HG03196 (cell line): ENCODE data around the gene ZNF200.
A peak's percentile ranks its signal among the peaks of the same experiment; 100 is the strongest.
"Not testable (repeated sequence)": the region's sequence is repeated elsewhere in the genome, so short reads cannot be mapped to it uniquely, and the experiment has no call there.

Experiments
- ATAC-seq: cut with Tn5 transposase; IDR thresholded peaks from one replicate; pipeline ENCODE4 v1.9.1; 2021; ENCODE audit not compliant: unreplicated experiment

The ZNF200 gene, protein sequence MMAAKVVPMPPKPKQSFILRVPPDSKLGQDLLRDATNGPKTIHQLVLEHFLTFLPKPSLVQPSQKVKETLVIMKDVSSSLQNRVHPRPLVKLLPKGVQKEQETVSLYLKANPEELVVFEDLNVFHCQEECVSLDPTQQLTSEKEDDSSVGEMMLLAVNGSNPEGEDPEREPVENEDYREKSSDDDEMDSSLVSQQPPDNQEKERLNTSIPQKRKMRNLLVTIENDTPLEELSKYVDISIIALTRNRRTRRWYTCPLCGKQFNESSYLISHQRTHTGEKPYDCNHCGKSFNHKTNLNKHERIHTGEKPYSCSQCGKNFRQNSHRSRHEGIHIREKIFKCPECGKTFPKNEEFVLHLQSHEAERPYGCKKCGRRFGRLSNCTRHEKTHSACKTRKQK

DNA sequence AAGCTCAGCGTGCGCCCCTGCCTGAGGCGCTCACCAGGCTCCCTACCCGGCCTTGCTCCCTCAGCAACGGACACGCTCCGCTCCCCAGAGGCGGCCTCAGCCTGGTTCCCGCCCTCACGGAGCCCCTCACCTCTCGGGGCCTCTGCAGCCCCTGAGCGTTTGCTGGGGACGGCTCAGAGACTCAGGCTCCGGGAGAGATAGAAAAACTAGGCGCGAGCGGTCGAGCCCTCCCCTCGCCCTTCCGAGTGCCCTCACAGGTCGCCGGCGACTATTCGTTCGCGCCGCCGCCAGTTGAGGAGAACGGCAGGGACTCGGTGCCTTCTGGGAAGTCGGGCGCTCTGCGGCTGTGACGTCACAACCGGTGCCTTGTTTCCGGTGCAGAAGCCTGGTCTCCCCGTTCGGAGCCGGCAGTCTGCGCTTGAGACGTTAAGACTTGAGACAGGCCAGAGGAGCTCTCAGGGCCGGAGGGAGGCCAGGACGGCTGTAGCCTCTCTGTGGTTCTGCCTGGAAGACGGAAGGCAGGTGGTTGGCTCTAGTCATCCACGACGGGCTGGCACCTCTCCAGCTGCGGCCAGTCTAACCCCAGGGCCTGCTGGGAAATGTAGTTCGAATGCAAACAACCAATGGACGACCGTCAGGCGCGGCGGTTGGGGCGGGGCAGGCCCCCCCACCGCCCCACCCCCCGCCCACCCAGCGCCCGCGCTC is at the start of gene ZNF200:
ZNF200 (minus strand) TSS at position 302 of the 705 bp plus-strand sequence. CDS start 1,403 bp downstream, outside the sequence.
- peak; percentile 92 for ATAC-seq

DNA sequence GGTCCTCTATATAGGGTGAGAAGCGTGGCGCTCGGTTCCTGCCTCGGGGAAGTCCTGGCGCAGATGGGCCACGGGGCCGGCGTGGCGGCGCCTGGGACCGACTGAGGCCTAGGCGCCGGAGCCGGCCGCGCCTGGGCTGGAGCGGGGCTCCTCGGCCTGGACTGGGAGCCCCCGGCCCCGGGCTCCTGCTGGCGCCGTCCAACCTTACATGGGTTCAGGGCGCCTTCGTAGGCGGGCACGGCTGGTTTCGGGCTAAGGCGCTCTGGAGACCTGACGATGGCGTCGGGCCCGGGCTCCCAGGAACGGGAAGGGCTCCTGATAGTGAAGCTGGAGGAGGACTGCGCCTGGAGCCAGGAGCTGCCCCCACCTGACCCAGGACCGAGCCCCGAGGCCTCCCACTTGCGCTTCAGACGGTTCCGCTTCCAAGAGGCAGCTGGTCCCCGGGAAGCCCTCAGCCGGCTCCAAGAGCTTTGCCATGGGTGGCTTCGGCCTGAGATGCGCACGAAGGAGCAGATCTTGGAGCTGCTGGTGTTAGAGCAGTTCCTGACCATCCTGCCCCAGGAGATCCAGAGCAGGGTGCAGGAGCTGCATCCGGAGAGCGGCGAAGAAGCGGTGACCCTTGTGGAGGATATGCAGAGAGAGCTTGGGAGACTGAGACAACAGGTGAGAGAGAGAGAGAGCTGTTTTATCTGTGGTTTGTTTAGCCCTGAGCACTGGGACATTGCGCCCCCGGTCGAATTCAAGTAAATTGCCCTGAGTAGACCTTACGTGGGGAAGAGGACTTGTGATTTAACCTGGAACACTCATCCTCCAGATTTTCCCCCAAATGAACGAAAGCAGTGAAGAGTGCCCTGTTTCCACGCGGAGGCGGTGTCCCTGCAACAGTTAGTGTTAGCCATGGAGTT is 48.8 kb upstream of the ZNF200 start:
- ATAC-seq: no peak

DNA sequence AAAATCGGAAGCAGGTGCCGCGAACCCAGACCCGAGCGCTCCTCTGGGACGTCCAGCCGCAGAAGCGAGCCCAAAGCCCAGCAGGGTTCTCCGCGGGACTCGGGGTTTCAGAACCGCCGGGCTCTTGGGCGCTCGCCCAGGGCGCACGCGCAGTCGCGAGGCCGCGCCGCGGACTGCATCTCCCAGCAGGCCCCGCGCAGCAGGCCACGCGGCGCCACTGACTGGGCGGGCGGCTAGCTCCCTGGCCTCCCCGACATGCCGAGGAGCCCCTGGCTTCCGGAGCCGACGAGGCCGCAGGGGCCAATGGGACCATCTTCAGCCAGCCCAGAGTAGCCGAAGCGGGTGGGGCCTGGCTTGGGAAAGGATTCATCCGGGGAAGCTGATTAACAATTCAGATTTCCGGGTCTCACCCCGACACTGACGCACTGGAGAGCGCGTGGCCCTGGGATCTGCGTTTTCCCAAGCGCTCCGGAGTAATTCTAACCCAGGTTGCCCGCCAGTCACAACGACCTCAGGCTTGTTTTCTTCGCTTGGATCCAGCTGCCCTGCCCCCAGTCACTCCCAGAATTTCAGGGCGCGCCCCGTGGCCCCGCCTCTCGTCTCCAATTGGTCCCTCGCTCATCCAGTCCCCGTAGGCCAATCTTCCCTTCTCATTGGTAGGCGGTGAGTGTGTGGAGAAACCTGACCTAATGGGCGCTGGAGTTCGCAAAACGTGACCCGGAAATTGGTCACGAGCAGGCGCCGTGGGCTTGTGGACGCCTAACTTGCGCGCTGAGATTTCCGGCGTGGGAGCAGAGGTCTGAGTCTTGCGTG is 48.0 kb upstream of the ZNF200 start, which contains the start of gene ZNF263:
ZNF263 (plus strand) TSS at position 762 of the 813 bp plus-strand sequence. CDS start 328 bp downstream, outside the sequence.
- ATAC-seq: peak; percentile 86

DNA sequence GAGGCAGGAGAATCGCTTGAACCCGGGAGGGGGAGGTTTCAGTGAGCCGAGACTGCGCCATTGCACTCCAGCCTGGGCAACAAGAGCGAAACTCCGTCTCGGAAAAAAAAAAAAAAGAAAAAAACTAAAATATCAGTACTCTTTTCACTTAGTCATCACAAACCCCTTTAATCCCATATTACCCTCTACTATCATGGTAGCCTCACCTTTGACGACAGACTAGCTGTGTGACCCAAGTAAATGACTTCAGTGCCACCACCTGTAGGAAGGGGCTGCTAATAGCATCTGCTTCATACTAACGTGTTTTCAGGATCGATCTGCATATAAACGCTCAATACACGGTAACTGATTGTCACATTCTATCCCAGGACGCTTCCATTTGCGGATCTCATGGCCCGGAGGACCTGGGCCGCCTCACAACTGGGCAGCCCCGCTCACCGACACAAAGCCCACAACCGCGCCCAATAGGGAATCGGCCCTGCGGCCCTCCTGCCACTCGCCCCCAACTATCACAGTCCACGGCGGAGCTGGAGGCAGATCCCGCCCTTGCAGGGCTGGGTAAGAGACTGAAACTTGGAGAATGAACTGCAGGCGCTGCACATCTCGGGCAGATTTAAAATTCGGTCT is 47.3 kb upstream of the ZNF200 start:
- peak; percentile 20 for ATAC-seq

DNA sequence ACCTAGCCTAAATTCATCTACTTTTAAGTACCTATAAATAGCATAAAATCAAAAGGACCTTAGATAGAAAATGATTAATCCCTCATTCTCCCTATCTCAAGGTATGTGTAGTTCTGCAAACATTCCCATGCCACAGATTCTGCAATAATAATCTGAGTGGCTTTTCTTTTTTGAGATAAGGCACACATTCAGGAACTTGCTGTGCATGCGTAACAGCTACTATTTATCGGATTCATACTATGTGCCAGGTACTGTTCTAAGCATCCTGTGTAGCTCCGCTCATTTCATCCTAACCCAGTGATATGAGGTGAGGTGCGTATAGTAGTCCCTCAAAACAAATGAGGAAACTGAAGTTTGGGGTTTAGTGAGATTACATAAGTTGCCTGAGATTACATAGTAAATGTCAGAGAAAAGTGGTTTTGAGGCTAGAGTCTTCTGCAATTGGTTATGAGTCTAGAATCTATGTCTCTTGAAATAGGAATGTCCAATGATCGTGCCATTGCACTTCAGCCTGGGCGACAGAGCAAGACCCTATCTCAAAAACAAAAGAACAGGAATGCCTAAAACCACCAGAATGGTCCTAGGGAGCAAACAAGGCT is 46.4 kb upstream of the ZNF200 start:
- no peak for ATAC-seq

GRCh38 chr16:3276679-3277078 is 41.7 kb upstream of the ZNF200 start:
- no peak for ATAC-seq

DNA sequence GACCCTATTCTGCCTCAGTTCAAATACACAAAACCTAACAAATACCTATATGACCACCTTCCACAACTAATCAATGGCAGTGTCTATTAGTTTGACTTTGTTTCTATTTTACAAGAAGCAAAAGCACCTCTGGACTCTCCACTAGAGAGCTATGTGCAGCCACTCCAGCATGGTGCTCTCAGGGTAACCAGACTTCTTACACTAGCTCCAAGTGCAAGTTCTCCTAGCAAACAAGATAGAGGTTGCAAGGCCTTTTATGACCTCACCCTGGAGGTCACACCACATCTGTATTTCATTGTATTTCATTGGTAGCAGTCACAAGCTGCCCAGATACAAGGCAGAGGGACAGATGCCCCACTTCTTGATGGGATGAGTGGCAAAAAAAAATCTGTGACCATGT is 40.0 kb upstream of the ZNF200 start:
- ATAC-seq: no peak

- ATAC-seq: no peak
These were observed 39.5 kb upstream of the ZNF200 start for GRCh38 chr16:3274490-3274889.

- ATAC-seq: not testable (repeated sequence)
These were observed 36.3 kb upstream of the ZNF200 start for GRCh38 chr16:3271281-3271680.

GRCh38 chr16:3270718-3271117 is 35.8 kb upstream of the ZNF200 start:
- ATAC-seq: not testable (repeated sequence)

DNA sequence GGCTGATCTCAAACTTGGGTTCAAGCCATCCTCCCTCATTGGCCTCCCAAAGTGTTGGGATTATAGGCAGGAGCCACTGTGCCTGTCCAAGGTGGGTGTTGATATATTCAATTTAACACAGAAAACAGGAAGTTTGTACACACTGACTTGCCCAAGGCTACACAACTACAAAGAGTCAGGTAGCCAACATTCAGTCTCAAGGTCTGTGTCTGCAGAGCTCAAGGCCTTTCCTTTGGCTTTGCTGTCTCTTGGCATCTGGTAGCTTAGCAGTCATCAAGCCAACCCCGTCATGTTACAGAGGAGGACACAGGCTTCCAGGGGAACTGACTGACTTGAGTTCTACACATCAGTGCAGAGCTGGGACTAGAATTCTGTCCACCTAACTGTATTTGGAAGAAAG is 33.3 kb upstream of the ZNF200 start:
- ATAC-seq: no peak

- no peak for ATAC-seq
These were observed 32.0 kb upstream of the ZNF200 start for GRCh38 chr16:3266873-3267537.

- peak; percentile 78 for ATAC-seq
These were observed 29.4 kb upstream of the ZNF200 start for GRCh38 chr16:3264137-3265036.

DNA sequence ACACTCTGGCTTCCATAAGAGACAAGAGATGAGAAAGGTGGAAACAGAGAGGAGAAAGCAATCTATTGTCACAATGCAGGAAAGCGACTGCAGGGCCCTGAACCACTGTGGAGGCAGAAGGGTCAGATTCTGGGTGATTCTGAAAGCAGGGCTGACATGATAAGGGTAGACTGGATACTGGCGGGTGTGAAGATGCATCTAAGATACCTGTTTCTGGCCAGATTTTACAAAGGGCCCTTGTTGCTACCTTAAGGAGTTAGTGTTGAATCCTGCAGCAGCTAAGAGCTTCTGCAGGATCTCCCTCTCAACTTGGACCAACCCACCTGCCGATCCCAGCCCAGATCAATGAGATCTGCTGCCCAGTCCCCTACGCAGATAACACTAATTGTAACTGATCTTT is 27.6 kb upstream of the ZNF200 start:
- ATAC-seq: no peak

DNA sequence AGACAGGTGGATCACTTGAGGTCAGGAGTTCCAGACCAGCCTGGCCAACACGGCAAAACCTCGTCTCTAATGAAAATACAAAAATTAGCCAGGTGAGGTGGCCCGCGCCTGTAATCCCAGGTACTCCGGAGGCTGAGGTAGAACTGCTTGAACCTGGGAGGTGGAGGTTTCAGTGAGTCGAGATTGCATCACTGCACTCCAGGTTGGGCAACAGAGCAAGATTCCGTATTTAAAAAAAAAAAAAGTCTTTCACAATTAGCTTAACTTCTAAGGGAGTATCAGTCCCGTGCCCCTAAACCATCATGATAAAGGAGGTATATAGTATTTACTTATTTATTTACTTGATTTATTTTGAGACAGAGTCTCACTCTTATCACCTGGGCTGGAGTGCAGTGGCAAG is 24.9 kb upstream of the ZNF200 start:
- no peak for ATAC-seq

DNA sequence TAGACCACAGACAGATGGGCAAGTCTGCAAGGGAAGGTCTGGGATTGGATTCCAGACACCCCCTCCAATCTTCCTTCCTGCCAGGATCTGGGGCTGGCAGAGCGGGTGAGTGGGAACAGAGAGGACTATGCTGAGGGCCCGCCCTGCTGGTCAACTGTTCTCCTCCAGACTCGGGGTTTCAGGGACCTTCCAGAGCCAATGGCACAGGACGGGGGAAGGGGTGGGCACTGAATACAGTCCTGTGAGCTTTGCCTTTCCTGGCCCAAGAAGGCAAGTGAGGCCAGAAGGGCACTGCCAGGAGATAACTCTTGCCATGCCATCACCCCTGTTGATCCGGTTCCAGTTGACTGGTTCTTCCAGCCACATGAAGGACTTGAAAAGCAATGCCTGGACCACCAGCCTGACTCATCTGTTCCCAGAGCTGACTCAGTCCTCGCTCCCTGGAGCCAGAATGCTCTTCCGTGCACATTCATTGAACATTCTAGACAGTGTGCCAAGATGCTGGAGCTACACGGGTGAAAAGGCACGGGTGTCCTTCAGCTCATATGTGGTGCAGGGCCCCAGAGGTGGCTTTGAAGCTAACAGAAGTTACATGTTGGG is 22.0 kb upstream of the ZNF200 start:
- ATAC-seq: no peak

- ATAC-seq: no peak
These were observed 21.3 kb upstream of the ZNF200 start, which contains the start of gene MEFV for GRCh38 chr16:3256146-3256865. MEFV (minus strand) TSS chr16:3256633; CDS start chr16:3256587, 46 bp downstream.
